Esophagus squamous epithelium (tissue), 5 donors: ENCODE results near the gene RCE1. TPM values are rescaled to one million over a fixed set of nuclear protein-coding genes. Genes with fewer than 3 reads are reported as not detected.

ENCODE experiments used
- DNase-seq: peaks from one replicate; lab custom pipeline; 2025; lab: John Stamatoyannopoulos, UW
- H3K27ac ChIP-seq, 4 donors: fragments of 200-600 bp; sonication (generic); one replicate each; pipeline ENCODE4 v1.5.1; 2016 to 2019; ENCODE audit warnings: mild to moderate bottlenecking in 1 of 4
- H3K27me3 ChIP-seq, 4 donors: fragments of 200-600 bp; sonication (generic); 1 replicate in 3 of 4; 2 replicates in 1 of 4; pipeline versions ENCODE4 v1.5.1 to v1.6.0; 2017 to 2021; ENCODE audit warnings: antibody characterized with exemption in 1 of 4
- H3K36me3 ChIP-seq, 3 donors: fragments of 200-600 bp; sonication (generic); one replicate each; pipeline ENCODE4 v1.5.1; 2016 to 2019
- H3K4me1 ChIP-seq, 3 donors: fragments of 200-600 bp; sonication (generic); one replicate each; pipeline ENCODE4 v1.5.1; 2017 to 2019
- H3K4me3 ChIP-seq, 4 donors: fragments of 200-600 bp; sonication (generic); 1 replicate in 3 of 4; 2 replicates in 1 of 4; pipeline ENCODE4 v1.5.1; 2016 to 2019; ENCODE audit warnings: mild to moderate bottlenecking in 2 of 4, moderate library complexity in 1 of 4
- H3K9me3 ChIP-seq, 3 donors: fragments of 200-600 bp; sonication (generic); one replicate each; pipeline ENCODE4 v1.5.1; 2016 to 2019
- CTCF ChIP-seq, 6 experiments: fragments of 450-650 bp in 4 of 6; fragments of 200-600 bp in 2 of 6; sonication (generic) in 2 of 6; IDR thresholded peaks; one replicate each; pipeline ENCODE4 v1.5.1; 2016 to 2019; ENCODE audit warnings: antibody characterized with exemption in 6 of 6, mild to moderate bottlenecking in 4 of 6, moderate library complexity in 4 of 6
- POLR2A ChIP-seq, 4 donors: fragments of 450-650 bp; IDR thresholded peaks; one replicate each; pipeline ENCODE4 v1.6.1; 2017; ENCODE audit warnings: antibody characterized with exemption in 4 of 4, mild to moderate bottlenecking in 4 of 4, moderate library complexity in 3 of 4
- WGBS, 2 donors: methylation state at CpG; one replicate each; pipeline ENCODE4 v1.1.5; 2018; 5-methylcytosine and 5-hydroxymethylcytosine counted together
- intact Hi-C: fragments of 100-400 bp; cut with DNase I; formaldehyde crosslinking; loops from one replicate; pipeline ENCODE4 v1.15.0; 2022
- total RNA-seq, 4 donors: library from RNA; depleted of rRNA; stranded (reverse); fragments of >200 nt; gene quantifications; one replicate each; pipeline ENCODE4 v1.1.0, GENCODE V29; 2016
- donor health status: DM: yes; HTN: yes; CAD: no.

Gene RCE1
- total RNA-seq, 4 donors from 2014 or later = 8.9 to 29.7 (median 21.8) TPM

- WGBS, 2 donors = 76% methylated on average over 4 of the region's 4 CpGs
Measured at GRCh38 chr11:66840317-66841091, 2.7 kb upstream of the RCE1 start.

GRCh38 chr11:66841861-66842260, 1.4 kb upstream of the RCE1 start:
- intact Hi-C loops = no loop called here
- no peak for DNase-seq
- peaks cover 0 to 69% (median 6%) of the 10 kb centered on the region in 3 donors for H3K36me3 ChIP-seq
- peak overlapping the region in 3 of 4 donors; percentile 71 to 94 (median 81) for H3K4me3 ChIP-seq
- WGBS, 2 donors = 66 to 100% methylated on average over 2 to 4 of the region's 7 CpGs
- H3K27me3 ChIP-seq = no peaks in the 10 kb centered on the region
- TF ChIP-seq POLR2A (IDR thresholded peaks at IDR 0.05) (no peak), CTCF (IDR thresholded peaks at IDR 0.05) (no peak)
- peaks cover 25 to 67% (median 34%) of the 10 kb centered on the region in 3 donors for H3K4me1 ChIP-seq
- H3K27ac ChIP-seq = peak overlapping the region in 3 of 4 donors; percentile 95 to 100 (median 99)
- no peaks in the 10 kb centered on the region for H3K9me3 ChIP-seq

More at GRCh38 chr11:66840317-66841091, 2.7 kb upstream of the RCE1 start:
- no peak for DNase-seq
- no peaks in the 10 kb centered on the region for H3K27me3 ChIP-seq
- H3K36me3 ChIP-seq = peaks cover 0 to 62% (median 6%) of the 10 kb centered on the region in 3 donors
- H3K27ac ChIP-seq = no peak overlapping the region
- H3K4me3 ChIP-seq = no peak overlapping the region
- intact Hi-C loops = no loop called here
- H3K4me1 ChIP-seq = peaks cover 25 to 53% (median 34%) of the 10 kb centered on the region in 3 donors
- no peak for TF ChIP-seq POLR2A (IDR thresholded peaks at IDR 0.05)
- TF ChIP-seq CTCF (IDR thresholded peaks at IDR 0.05) = no peak
- no peaks in the 10 kb centered on the region for H3K9me3 ChIP-seq

- peak overlapping the region; percentile 95 to 100 (median 99) for H3K27ac ChIP-seq
- no peak for DNase-seq
- intact Hi-C loops = no loop called here
- H3K9me3 ChIP-seq = no peaks in the 10 kb centered on the region
- 2 to 3% methylated on average over 5 to 10 of the region's 11 CpGs for WGBS, 2 donors
- H3K4me1 ChIP-seq = peaks cover 25 to 72% (median 34%) of the 10 kb centered on the region in 3 donors
- TF ChIP-seq POLR2A (IDR thresholded peaks at IDR 0.05) = no peak
- TF ChIP-seq CTCF (IDR thresholded peaks at IDR 0.05) = no peak
- H3K4me3 ChIP-seq = peak overlapping the region; percentile 71 to 94 (median 78)
- peaks cover 0 to 69% (median 6%) of the 10 kb centered on the region in 3 donors for H3K36me3 ChIP-seq
- no peaks in the 10 kb centered on the region for H3K27me3 ChIP-seq
Measured at GRCh38 chr11:66842501-66842895, 743 bp upstream of the RCE1 start.

DNA sequence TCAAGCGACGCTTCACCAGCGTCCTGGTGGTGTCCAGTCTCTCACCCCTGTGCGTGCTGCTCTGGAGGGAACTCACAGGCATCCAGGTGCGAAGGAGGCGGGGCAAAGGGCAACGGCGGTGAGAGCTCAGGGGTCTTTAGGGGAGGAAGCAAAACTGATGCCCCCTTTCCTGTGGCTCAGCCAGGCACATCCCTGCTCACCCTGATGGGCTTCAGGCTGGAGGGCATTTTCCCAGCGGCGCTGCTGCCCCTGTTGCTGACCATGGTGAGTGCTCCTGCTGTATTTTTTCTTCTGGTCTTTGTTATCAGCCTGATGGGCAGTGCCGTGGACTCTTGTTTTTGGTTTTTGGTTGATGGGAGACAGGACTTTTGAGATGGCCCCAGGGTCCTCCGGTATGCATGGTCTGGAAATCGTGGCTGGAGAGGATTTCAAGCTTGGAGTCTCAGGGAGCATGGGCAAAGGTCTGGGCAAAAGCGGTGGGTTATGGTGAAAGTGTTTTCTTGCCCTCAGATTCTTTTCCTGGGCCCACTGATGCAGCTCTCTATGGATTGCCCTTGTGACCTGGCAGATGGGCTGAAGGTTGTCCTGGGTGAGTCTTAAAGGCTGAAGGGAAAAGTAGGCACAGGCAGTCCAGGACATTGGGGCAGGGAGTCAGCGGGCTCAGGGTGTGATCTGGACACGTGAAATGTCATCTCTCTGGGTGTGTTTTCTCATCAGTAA, 695 bp downstream of the RCE1 start:
- Histone ChIP-seq H3K4me3 (peak overlapping the region; percentile 71 to 94 (median 78)), H3K27ac (peak overlapping the region; percentile 95 to 100 (median 99)), H3K4me1 (peaks cover 25 to 77% (median 34%) of the 10 kb centered on the region in 3 donors), H3K36me3 (peaks cover 0 to 69% (median 0%) of the 10 kb centered on the region in 3 donors), H3K9me3 (no peaks in the 10 kb centered on the region), H3K27me3 (no peaks in the 10 kb centered on the region)
- intact Hi-C loops = no loop called here
- TF ChIP-seq POLR2A (IDR thresholded peaks at IDR 0.05) (no peak), CTCF (IDR thresholded peaks at IDR 0.05) (no peak)
- no peak for DNase-seq
- 17 to 24% methylated on average over 6 to 9 of the region's 16 CpGs for WGBS, 2 donors
